HepG2 (cell line): Measurements from ENCODE around the gene GRAP. TPM values are rescaled to one million over a fixed set of nuclear protein-coding genes. Genes with fewer than 3 reads are reported as not detected.

Source experiments
- ATAC-seq: fragments of 200-7000 bp; cut with Tn5 transposase; 3 replicates; pipeline ENCODE4 v1.9.1; 2020; ENCODE audit warnings: mild to moderate bottlenecking, moderate library complexity
- BruUV-seq: library from RNA; stranded (reverse); fragments of 400-500 nt; replicated peaks from 2 replicates; lab custom pipeline; 2021; lab: Mats Ljungman, UMichigan
- CTCF ChIA-PET: fragments of 300-600 bp; formaldehyde crosslinking; extraction: SDS; loops from one replicate; lab custom pipeline; 2021; ENCODE audit warnings: low total read pairs, inconsistent platforms, low intra/inter-chr PET ratio; lab: Yijun Ruan, JAX
- POLR2A ChIA-PET: fragments of 350-600 bp; sonication (Branson Sonifier 250); formaldehyde crosslinking; loops from one replicate; lab custom pipeline; 2020; ENCODE audit warnings: antibody characterized with exemption, inconsistent platforms; lab: Yijun Ruan, JAX
- DNase-seq: peaks from one replicate; pipeline ENCODE4 v3.0.0-alpha.2; 2015; ENCODE audit warnings: low spot score
- FAIRE-seq: peaks from 3 replicates; lab custom pipeline; 2011; peaks lifted over from hg19 to GRCh38; lab: Jason Lieb, UNC
- H2AFZ ChIP-seq: one replicate; pipeline ENCODE4 v1.6.1; 2011; ENCODE audit warnings: low read length, inconsistent platforms
- H3K27ac ChIP-seq: fragments of 300-600 bp; 3 replicates; pipeline ENCODE4 v1.8.0; 2011; ENCODE audit warnings: mixed run types, mild to moderate bottlenecking, mixed read lengths, low read length, inconsistent platforms; ENCODE audit not compliant: insufficient read depth; ENCODE audit errors: extremely low read length
- H3K27me3 ChIP-seq, 2 experiments: fragments of 200-600 bp in 1 of 2; 2 replicates in 1 of 2; 3 replicates in 1 of 2; pipeline versions ENCODE4 v1.6.0 to v1.8.0; 2011; ENCODE audit warnings: low read length in 2 of 2, mild to moderate bottlenecking in 2 of 2, moderate library complexity in 2 of 2, inconsistent platforms in 1 of 2; ENCODE audit not compliant: insufficient read depth in 2 of 2, control insufficient read depth in 1 of 2
- H3K36me3 ChIP-seq, 2 experiments: fragments of 200-600 bp in 1 of 2; replicated peaks in 1 of 2; 2 replicates in 1 of 2; 3 replicates in 1 of 2; pipeline versions ENCODE4 v1.5.1 to v1.8.0; 2011; ENCODE audit warnings: low read length in 2 of 2, inconsistent platforms in 1 of 2; ENCODE audit not compliant: insufficient read depth in 2 of 2, control insufficient read depth in 1 of 2
- H3K4me1 ChIP-seq: 2 replicates; pipeline ENCODE4 v1.5.1; 2012; ENCODE audit warnings: low read length, inconsistent platforms; ENCODE audit not compliant: insufficient read depth
- H3K4me2 ChIP-seq: 2 replicates; pipeline ENCODE4 v1.6.0; 2011; ENCODE audit warnings: low read depth, low read length, inconsistent platforms
- H3K4me3 ChIP-seq, 3 experiments: fragments of 200-600 bp in 1 of 3; sonication (generic), shearing (Covaris generic) in 1 of 3; replicated peaks in 1 of 3; 2 replicates each; pipeline ENCODE4 v1.5.1; 2011 to 2016; ENCODE audit warnings: low read length in 3 of 3, inconsistent platforms in 2 of 3, low read depth in 2 of 3, mild to moderate bottlenecking in 2 of 3, control low read depth in 1 of 3, mixed read lengths in 1 of 3; ENCODE audit not compliant: insufficient read depth in 1 of 3
- H3K79me2 ChIP-seq: one replicate; pipeline ENCODE4 v1.6.1; 2011; ENCODE audit warnings: low read length, inconsistent platforms; ENCODE audit not compliant: insufficient read depth
- H3K9ac ChIP-seq: 2 replicates; pipeline ENCODE4 v1.6.0; 2011; ENCODE audit warnings: mild to moderate bottlenecking, low read depth, low read length, inconsistent platforms; ENCODE audit not compliant: insufficient read depth
- H3K9me3 ChIP-seq: 2 replicates; pipeline ENCODE4 v1.5.1; 2012; ENCODE audit warnings: mild to moderate bottlenecking, low read length
- H4K20me1 ChIP-seq: 2 replicates; pipeline ENCODE4 v1.6.0; 2011; ENCODE audit warnings: inconsistent platforms, mild to moderate bottlenecking, low read length, moderate library complexity; ENCODE audit not compliant: insufficient read depth
- CBFB ChIP-seq: sonication (generic); formaldehyde crosslinking; IDR thresholded peaks from 2 replicates; pipeline ENCODE4 v1.4.0; 2020; ENCODE audit warnings: missing genetic modification reagents
- CENPX ChIP-seq: sonication (generic); formaldehyde crosslinking; IDR thresholded peaks from 2 replicates; pipeline ENCODE4 v1.9.0; 2021; ENCODE audit warnings: mild to moderate bottlenecking, missing genetic modification reagents, moderate library complexity
- CHD4 ChIP-seq: fragments of 200-600 bp; sonication (generic); IDR thresholded peaks from 2 replicates; pipeline ENCODE4 v1.7.0; 2017; ENCODE audit warnings: mild to moderate bottlenecking, low read length, borderline replicate concordance
- ETV5 ChIP-seq: IDR thresholded peaks from 2 replicates; pipeline ENCODE4 v1.6.1; 2018; ENCODE audit warnings: missing biosample characterization, missing genetic modification reagents, inconsistent platforms, borderline replicate concordance
- HNRNPH1 ChIP-seq: fragments of 200-400 bp; formaldehyde crosslinking; optimal IDR thresholded peaks from 2 replicates; pipeline ENCODE3; 2017; ENCODE audit warnings: mild to moderate bottlenecking, low read depth, low read length
- HOXD1 ChIP-seq: sonication (generic); formaldehyde crosslinking; IDR thresholded peaks from 2 replicates; pipeline ENCODE4 v1.5.0; 2020; ENCODE audit warnings: missing genetic modification reagents
- KDM5A ChIP-seq: fragments of 200-600 bp; sonication (generic); IDR thresholded peaks from 2 replicates; pipeline ENCODE4 v1.7.0; 2018; ENCODE audit warnings: antibody characterized with exemption, mild to moderate bottlenecking, low read length, borderline replicate concordance
- NRL ChIP-seq: sonication (generic); formaldehyde crosslinking; IDR thresholded peaks from 2 replicates; pipeline ENCODE4 v1.5.0; 2020; ENCODE audit warnings: missing genetic modification reagents, mild to moderate bottlenecking, moderate library complexity, borderline replicate concordance
- PAF1 ChIP-seq: IDR thresholded peaks from 2 replicates; pipeline ENCODE4 v1.6.1; 2016; ENCODE audit warnings: missing genetic modification reagents, missing compliant biosample characterization
- PITX1 ChIP-seq: sonication (generic); formaldehyde crosslinking; IDR thresholded peaks from 2 replicates; pipeline ENCODE4 v1.5.1; 2020; ENCODE audit warnings: mild to moderate bottlenecking, missing genetic modification reagents
- RORA ChIP-seq: sonication (generic); formaldehyde crosslinking; IDR thresholded peaks from 2 replicates; pipeline ENCODE4 v1.5.0; 2020; ENCODE audit warnings: mild to moderate bottlenecking, missing genetic modification reagents, moderate library complexity
- RXRA ChIP-seq: sonication (generic); formaldehyde crosslinking; IDR thresholded peaks from 2 replicates; pipeline ENCODE4 v1.5.1; 2020; ENCODE audit warnings: missing genetic modification reagents
- SCMH1 ChIP-seq: sonication (generic); formaldehyde crosslinking; IDR thresholded peaks from 2 replicates; pipeline ENCODE4 v1.9.0; 2021; ENCODE audit warnings: missing genetic modification reagents, mild to moderate bottlenecking, borderline replicate concordance
- SNRNP70 ChIP-seq: fragments of 200-400 bp; formaldehyde crosslinking; IDR thresholded peaks from 2 replicates; pipeline ENCODE4 v1.6.1; 2017; ENCODE audit warnings: mild to moderate bottlenecking, low read depth, low read length, moderate library complexity
- YY1 ChIP-seq: IDR thresholded peaks from 2 replicates; pipeline ENCODE4 v1.6.1; 2011; ENCODE audit warnings: low read length, low read depth, moderate library complexity, mild to moderate bottlenecking; ENCODE audit not compliant: insufficient read depth, insufficient replicate concordance
- ZBTB20 ChIP-seq: sonication (generic); formaldehyde crosslinking; IDR thresholded peaks from 2 replicates; pipeline ENCODE4 v1.8.1; 2023; ENCODE audit warnings: missing genetic modification reagents, low read depth, mild to moderate bottlenecking, borderline replicate concordance
- ZBTB7B ChIP-seq: sonication (generic); formaldehyde crosslinking; IDR thresholded peaks from 2 replicates; pipeline ENCODE4 v1.4.0; 2020; ENCODE audit warnings: missing genetic modification reagents
- ZNF263 ChIP-seq: sonication (generic); formaldehyde crosslinking; IDR thresholded peaks from 2 replicates; pipeline ENCODE4 v1.4.0; 2020; ENCODE audit warnings: missing genetic modification reagents
- ZNF343 ChIP-seq: sonication (generic); formaldehyde crosslinking; IDR thresholded peaks from 2 replicates; pipeline ENCODE4 v1.4.0; 2020; ENCODE audit warnings: mild to moderate bottlenecking, missing genetic modification reagents
- ZNF577 ChIP-seq: sonication (generic); formaldehyde crosslinking; IDR thresholded peaks from 2 replicates; pipeline ENCODE4 v1.4.0; 2020; ENCODE audit warnings: mild to moderate bottlenecking, low read depth, missing genetic modification reagents, borderline replicate concordance
- ZNF598 ChIP-seq: sonication (generic); formaldehyde crosslinking; IDR thresholded peaks from 2 replicates; pipeline ENCODE4 v1.5.1; 2020; ENCODE audit warnings: mild to moderate bottlenecking, missing genetic modification reagents, borderline replicate concordance
- ZSCAN12 ChIP-seq: sonication (generic); formaldehyde crosslinking; IDR thresholded peaks from 2 replicates; pipeline ENCODE4 v1.9.0; 2021; ENCODE audit warnings: mild to moderate bottlenecking, missing genetic modification reagents
- ZSCAN20 ChIP-seq: sonication (generic); formaldehyde crosslinking; IDR thresholded peaks from 2 replicates; pipeline ENCODE4 v1.4.0; 2020; ENCODE audit warnings: missing genetic modification reagents, mild to moderate bottlenecking, borderline replicate concordance
- WGBS: methylation state at CpG from one replicate; pipeline ENCODE4 v1.1.6; 2017; ENCODE audit warnings: low lambda C conversion rate; 5-methylcytosine and 5-hydroxymethylcytosine counted together
- in situ Hi-C: cut with HindIII; loops from 2 replicates; pipeline ENCODE4 v1.10.0; 2017; ENCODE audit warnings: low pct_unique_long_range_greater_than_20kb; ENCODE audit not compliant: extremely low pct_ligation_motif_present
- intact Hi-C: fragments of 100-400 bp; cut with micrococcal nuclease; formaldehyde crosslinking; loops from one replicate; pipeline ENCODE4 v1.10.0; 2022; ENCODE audit not compliant: unreplicated experiment
- polyA plus RNA-seq, 8 experiments: library from polyadenylated mRNA; depleted of rRNA in 3 of 8; stranded (reverse) in 7 of 8; unstranded in 1 of 8; fragments of >200 nt; fragmentation: Illumina TruSeq in 4 of 8; extraction: Trizol in 4 of 8; gene quantifications; 2 replicates each; pipeline versions ENCODE4 v1.2.1 to v1.2.3, GENCODE V29; 2011 to 2016; ENCODE audit warnings: low read depth in 4 of 8, missing spikeins in 1 of 8, mixed read lengths in 1 of 8; ENCODE audit not compliant: insufficient read depth in 1 of 8
- total RNA-seq, 5 experiments: library from RNA; depleted of rRNA; stranded (reverse); fragments of >200 nt; fragmentation: Illumina TruSeq; extraction: Trizol; gene quantifications; 2 replicates each; pipeline ENCODE4 v1.2.3, GENCODE V29; 2016; ENCODE audit warnings: low read depth in 1 of 5
- TF ChIP-seq, protein P1 (sequence below): sonication (generic); formaldehyde crosslinking; conservative IDR thresholded peaks from 2 replicates; pipeline ENCODE4 v1.8.1; 2023; ENCODE audit warnings: missing genetic modification reagents

The GRAP gene
- total and polyA plus RNA-seq, 2 of the 13 experiments (the other 11 are each of a cell fraction or from before 2014, with no cell fraction given) = 0.77 to 1.7 TPM

DNA sequence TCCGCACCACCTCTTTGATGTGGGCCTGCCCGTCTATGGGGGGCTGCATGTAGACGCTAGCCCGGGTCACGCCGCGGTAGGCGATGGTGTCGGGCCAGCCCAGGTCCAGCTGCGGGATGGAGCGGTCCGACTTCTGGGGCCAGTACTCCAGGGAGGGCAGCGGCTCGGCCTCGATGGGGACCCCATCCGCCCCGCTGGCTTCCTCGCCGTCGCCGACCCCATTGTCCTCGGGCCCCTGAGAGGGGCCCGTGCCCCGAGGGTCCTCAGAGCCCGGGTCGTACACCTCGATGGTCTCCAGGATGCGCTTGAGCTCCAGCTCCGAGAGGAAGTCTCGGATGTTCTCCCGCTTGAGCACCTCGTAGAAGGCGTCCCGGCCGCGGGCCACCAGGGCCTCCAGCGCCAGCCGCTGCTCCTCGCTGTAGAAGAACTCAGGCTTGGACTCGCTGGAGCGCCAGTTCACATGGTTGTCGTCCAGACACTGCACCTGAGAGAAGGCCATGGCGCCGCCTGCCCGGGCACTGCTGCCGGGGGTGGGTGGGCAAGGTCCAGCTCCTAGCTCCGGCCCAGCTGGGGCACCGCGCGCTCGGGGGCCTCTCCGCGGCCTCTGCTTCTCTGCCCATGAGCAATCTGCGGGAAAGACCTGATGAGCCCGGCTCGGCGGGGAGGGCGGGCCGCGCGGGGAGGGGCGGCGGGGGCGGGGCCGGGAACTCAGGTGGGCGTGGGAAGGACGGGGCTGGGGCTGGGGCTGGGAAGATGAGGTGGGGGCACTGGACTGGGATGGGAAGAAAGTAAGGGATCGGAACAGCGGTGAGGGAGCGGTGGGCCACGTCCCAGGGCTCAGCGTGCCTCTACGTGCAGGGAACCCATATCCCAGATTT lies 43.0 kb downstream of the GRAP start:
- peaks cover 25% of the 10 kb centered on the region for H4K20me1 ChIP-seq
- H3K79me2 ChIP-seq = peaks cover 34% of the 10 kb centered on the region
- H3K27me3 ChIP-seq = no peaks in the 10 kb centered on the region; a peak in 1 of 5 replicates
- H3K4me3 ChIP-seq = peak overlapping the region; percentile 75 to 84 (median 77)
- no peaks in the 10 kb centered on the region for H3K9me3 ChIP-seq
- peak overlapping the region; percentile 85 for H3K9ac ChIP-seq
- H3K4me1 ChIP-seq = peaks cover 63% of the 10 kb centered on the region
- no peak overlapping the region for H2AFZ ChIP-seq
- H3K4me2 ChIP-seq = peak overlapping the region; percentile 100
- in situ Hi-C loops (loop anchor here (5.0 kb wide), 1 partner anchor 36 kb away; no protein-coding TSS in a partner anchor), intact Hi-C loops (loop anchor here (2.0 kb wide), 1 partner anchor 15 kb away; no protein-coding TSS in a partner anchor)
- peak overlapping the region; percentile 93 for H3K27ac ChIP-seq
- no TSS peak for BruUV-seq
- peaks cover 2 to 23% of the 10 kb centered on the region in 2 experiments for H3K36me3 ChIP-seq
- peak; percentile 51 for ATAC-seq
- FAIRE-seq = no peak
- WGBS = 4% methylated on average over 21 of the region's 73 CpGs
- peak; percentile 50 for DNase-seq
- POLR2A ChIA-PET = interaction anchor here (0.8 to 3.4 kb wide), 11 partner anchors 7 to 84 kb away, joined by 3 to 27 read pairs (median 8); no protein-coding TSS in a partner anchor
- CTCF ChIA-PET = no interaction called here
- TF ChIP-seq RORA (CRISPR knock-in tag) = no peak
- no peak for TF ChIP-seq CBFB
- TF ChIP-seq SNRNP70 = no peak
- no peak for TF ChIP-seq HNRNPH1
- TF ChIP-seq CHD4 = no peak
- no peak for TF ChIP-seq ZBTB20 (CRISPR knock-in tag)
- TF ChIP-seq ZSCAN12 (CRISPR knock-in tag) = no peak
- TF ChIP-seq ZNF577 (CRISPR knock-in tag) = no peak
- TF ChIP-seq CENPX (CRISPR knock-in tag) = no peak
- TF ChIP-seq YY1 = no peak
- 0 out of 2 replicates have a peak, but pooled peaks have one; percentile 16 for TF ChIP-seq NRL (CRISPR knock-in tag)
- TF ChIP-seq ZSCAN20 = no peak
- peak; percentile 16; the same call in 1 of the 2 replicates for TF ChIP-seq PITX1 (CRISPR knock-in tag)
- no peak for TF ChIP-seq PAF1 (CRISPR knock-in tag)
- peak; percentile 34; the same call in 1 of the 2 replicates for TF ChIP-seq HOXD1 (CRISPR knock-in tag)
- peak; percentile 15; the same call in 1 of the 2 replicates for TF ChIP-seq ETV5 (CRISPR knock-in tag)
- TF ChIP-seq ZNF263 (CRISPR knock-in tag) = peak; percentile 48; the same call in 1 of the 2 replicates
- TF ChIP-seq ZNF343 = 0 out of 2 replicates have a peak, but pooled peaks have one; percentile 45
- TF ChIP-seq ZNF598 (CRISPR knock-in tag) = no peak
- no peak for TF ChIP-seq KDM5A
- TF ChIP-seq RXRA = peak; percentile 19; the same call in 1 of the 2 replicates
- TF ChIP-seq ZBTB7B (CRISPR knock-in tag) = 0 out of 2 replicates have a peak, but pooled peaks have one; percentile 16
- TF ChIP-seq SCMH1 (CRISPR knock-in tag) = no peak
- TF ChIP-seq, protein P1, sequence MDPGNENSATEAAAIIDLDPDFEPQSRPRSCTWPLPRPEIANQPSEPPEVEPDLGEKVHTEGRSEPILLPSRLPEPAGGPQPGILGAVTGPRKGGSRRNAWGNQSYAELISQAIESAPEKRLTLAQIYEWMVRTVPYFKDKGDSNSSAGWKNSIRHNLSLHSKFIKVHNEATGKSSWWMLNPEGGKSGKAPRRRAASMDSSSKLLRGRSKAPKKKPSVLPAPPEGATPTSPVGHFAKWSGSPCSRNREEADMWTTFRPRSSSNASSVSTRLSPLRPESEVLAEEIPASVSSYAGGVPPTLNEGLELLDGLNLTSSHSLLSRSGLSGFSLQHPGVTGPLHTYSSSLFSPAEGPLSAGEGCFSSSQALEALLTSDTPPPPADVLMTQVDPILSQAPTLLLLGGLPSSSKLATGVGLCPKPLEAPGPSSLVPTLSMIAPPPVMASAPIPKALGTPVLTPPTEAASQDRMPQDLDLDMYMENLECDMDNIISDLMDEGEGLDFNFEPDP (CRISPR knock-in tag) = no peak
